Heart right ventricle (tissue), 16 donors: ENCODE data around the gene EPC2. TPM values are rescaled to one million over a fixed set of nuclear protein-coding genes. Genes with fewer than 3 reads are reported as not detected.

Experiments
- ATAC-seq, 8 donors: fragments of 200-7000 bp; cut with Tn5 transposase; one replicate each; pipeline ENCODE4 v1.9.1; 2020; ENCODE audit warnings: mild to moderate bottlenecking in 8 of 8, moderate library complexity in 8 of 8, moderate number of reproducible peaks in 1 of 8
- DNase-seq, 2 donors: peaks; one replicate each; pipeline ENCODE4 v3.0.0-alpha.2; 2020
- H3K27ac ChIP-seq, 10 donors: fragments of 200-600 bp; sonication (generic) in 2 of 10; one replicate each; pipeline versions ENCODE4 v1.5.0 to v1.8.0; 2020 to 2022; ENCODE audit warnings: mild to moderate bottlenecking in 3 of 10
- H3K27me3 ChIP-seq, 7 donors: fragments of 200-600 bp; one replicate each; pipeline ENCODE4 v1.8.0; 2021 to 2022; ENCODE audit warnings: mild to moderate bottlenecking in 2 of 7
- H3K36me3 ChIP-seq, 9 donors: fragments of 200-600 bp; sonication (generic) in 1 of 9; one replicate each; pipeline versions ENCODE4 v1.5.0 to v1.8.0; 2020 to 2022; ENCODE audit warnings: mild to moderate bottlenecking in 2 of 9
- H3K4me1 ChIP-seq, 9 donors: fragments of 200-600 bp; sonication (generic) in 1 of 9; one replicate each; pipeline versions ENCODE4 v1.5.0 to v1.8.0; 2020 to 2022; ENCODE audit warnings: mild to moderate bottlenecking in 4 of 9
- H3K4me3 ChIP-seq, 10 donors: fragments of 200-600 bp; sonication (generic) in 2 of 10; one replicate each; pipeline versions ENCODE4 v1.5.0 to v1.8.0; 2020 to 2022; ENCODE audit warnings: mild to moderate bottlenecking in 7 of 10, moderate library complexity in 2 of 10
- H3K9me3 ChIP-seq, 11 donors: fragments of 200-600 bp in 10 of 11; sonication (generic) in 2 of 11; one replicate each; pipeline versions ENCODE4 v1.5.0 to v1.8.0; 2013 to 2022; ENCODE audit warnings: mild to moderate bottlenecking in 2 of 11, control low read depth in 1 of 11, moderate library complexity in 1 of 11
- CTCF ChIP-seq, 9 donors: fragments of 200-600 bp; sonication (generic) in 2 of 9; IDR thresholded peaks; one replicate each; pipeline versions ENCODE4 v1.5.0 to v1.8.0; 2021 to 2022; ENCODE audit warnings: antibody characterized with exemption in 9 of 9, mild to moderate bottlenecking in 5 of 9, moderate library complexity in 1 of 9
- WGBS, 2 donors: extraction: QIAGEN DNeasy Blood & Tissue Kit; methylation state at CpG; one replicate each; pipeline ENCODE4 v1.1.7; 2013; ENCODE audit warnings: inconsistent platforms in 1 of 2; 5-methylcytosine and 5-hydroxymethylcytosine counted together
- intact Hi-C, 10 donors: fragments of 100-400 bp; cut with DNase I; formaldehyde crosslinking; loops; one replicate each; pipeline versions ENCODE4 v1.11.1 to v1.14.2; 2022
- polyA plus RNA-seq, 2 donors: library from polyadenylated mRNA; stranded (reverse); fragments of 200-250 nt; gene quantifications; one replicate each; pipeline ENCODE4 v1.2.3, GENCODE V29; 2013
- total RNA-seq, 10 donors: library from RNA; stranded (reverse); fragmentation: NEBNext Ultra II Directional in 3 of 10; extraction: Animal tissue kit (Norgen Biotek cat#: 25700) in 3 of 10; gene quantifications; one replicate each; pipeline versions ENCODE4 v1.2.1 to v1.2.4, GENCODE V29; 2021 to 2023
- donor health status: Arrhythmogenic right ventricular cardiomyopathy.
- donor health status: ischemic (EF 13 %, LVEDD 7.1; RV severe dilation, severe dysfunction).
- donor health status: healthy with polysubstance abuse.
- donor health status: DM: no; HTN: yes; CAD: no.
- donor health status: DM: no; HTN: no; CAD: no.
- donor health status: ischemic (EF 25% LVEDD 6.9; RV normal size, moderate dysfunction).
- donor health status: ischemic (EF 25% LVEDD 5.7; RV mildly dilated, moderate dysfunction).
- donor health status: healthy.
- donor health status: DM: yes; HTN: yes; CAD: no.
- donor health status: Ischemic cardiomyopathy.
- donor health status: ischemic (EF 35%, LVEDD 5.7; RV mildly dilated, moderate dysfunction).
- donor health status: nonischemic (EF 11% LVEDD 7.7; RV severe dilation, severe dysfunction).
- donor health status: DM: yes; HTN: yes; CAD: no.
- donor health status: PGD.
- donor health status: ischemic (EF 29% LVEDD 5.4; RV normal size, mild dysfunction).
- donor health status: nonischemic (EF 23%, LVEDD 6.1; RV moderate dilation, normal function).

EPC2 gene
- total and polyA plus RNA-seq, 12 donors, result 5.5 to 28.8 (median 20.9) TPM

GRCh38 chr2:148649936-148650335, 5.4 kb downstream of the EPC2 start:
- Histone ChIP-seq H3K36me3 (no peaks in the 10 kb centered on the region), H3K27me3 (no peaks in the 10 kb centered on the region), H3K9me3 (no peaks in the 10 kb centered on the region), H3K27ac (no peak overlapping the region), H3K4me1 (peaks cover 2 to 85% (median 63%) of the 10 kb centered on the region in 9 donors), H3K4me3 (no peak overlapping the region)
- intact Hi-C loops, result loop anchor here in 3 of 10 donors (10.0 kb wide), 3 partner anchors 115 to 345 kb away; no protein-coding TSS in a partner anchor
- TF ChIP-seq CTCF (IDR thresholded peaks at IDR 0.05), result no peak
- no peak for DNase-seq
- no peak for ATAC-seq

GRCh38 chr2:148650881-148651280, 6.3 kb downstream of the EPC2 start:
- no peaks in the 10 kb centered on the region for H3K27me3 ChIP-seq
- no peaks in the 10 kb centered on the region for H3K9me3 ChIP-seq
- H3K36me3 ChIP-seq, result no peaks in the 10 kb centered on the region
- no peak for DNase-seq
- no peak overlapping the region for H3K27ac ChIP-seq
- intact Hi-C loops, result loop anchor here in 2 of 10 donors (10.0 kb wide), 2 partner anchors 114 to 124 kb away; no protein-coding TSS in a partner anchor
- WGBS, 2 donors, result 80 to 83% methylated on average over 2 of the region's 2 CpGs
- no peak for TF ChIP-seq CTCF (IDR thresholded peaks at IDR 0.05)
- H3K4me1 ChIP-seq, result peaks cover 2 to 94% (median 63%) of the 10 kb centered on the region in 9 donors
- no peak for ATAC-seq
- H3K4me3 ChIP-seq, result no peak overlapping the region

- no peak for ATAC-seq
- H3K4me1 ChIP-seq, result peaks cover 2 to 96% (median 64%) of the 10 kb centered on the region in 9 donors
- 59 to 66% methylated on average over 2 of the region's 2 CpGs for WGBS, 2 donors
- TF ChIP-seq CTCF (IDR thresholded peaks at IDR 0.05), result no peak
- no peaks in the 10 kb centered on the region for H3K9me3 ChIP-seq
- intact Hi-C loops, result loop anchor here in 2 of 10 donors (10.0 kb wide), 2 partner anchors 113 to 123 kb away; no protein-coding TSS in a partner anchor
- no peaks in the 10 kb centered on the region for H3K36me3 ChIP-seq
- H3K4me3 ChIP-seq, result no peak overlapping the region
- H3K27me3 ChIP-seq, result no peaks in the 10 kb centered on the region
- no peak overlapping the region for H3K27ac ChIP-seq
- no peak for DNase-seq
These were observed 7.4 kb downstream of the EPC2 start for GRCh38 chr2:148651972-148652371.

- no peak for DNase-seq
- Histone ChIP-seq H3K4me3 (no peak overlapping the region), H3K9me3 (no peaks in the 10 kb centered on the region), H3K4me1 (peaks cover 2 to 98% (median 75%) of the 10 kb centered on the region in 9 donors), H3K27me3 (no peaks in the 10 kb centered on the region), H3K27ac (no peak overlapping the region), H3K36me3 (no peaks in the 10 kb centered on the region)
- WGBS, 2 donors, result 31 to 36% methylated on average over 2 of the region's 2 CpGs
- ATAC-seq, result peak in 2 of 8 donors; percentile 14 to 33
- no peak for TF ChIP-seq CTCF (IDR thresholded peaks at IDR 0.05)
- intact Hi-C loops, result loop anchor here in 2 of 10 donors (10.0 kb wide), 2 partner anchors 111 to 121 kb away; no protein-coding TSS in a partner anchor
These were observed 8.9 kb downstream of the EPC2 start for GRCh38 chr2:148653437-148653836.
